ENCODE results near the gene MT1A.

Gene MT1A

DNA sequence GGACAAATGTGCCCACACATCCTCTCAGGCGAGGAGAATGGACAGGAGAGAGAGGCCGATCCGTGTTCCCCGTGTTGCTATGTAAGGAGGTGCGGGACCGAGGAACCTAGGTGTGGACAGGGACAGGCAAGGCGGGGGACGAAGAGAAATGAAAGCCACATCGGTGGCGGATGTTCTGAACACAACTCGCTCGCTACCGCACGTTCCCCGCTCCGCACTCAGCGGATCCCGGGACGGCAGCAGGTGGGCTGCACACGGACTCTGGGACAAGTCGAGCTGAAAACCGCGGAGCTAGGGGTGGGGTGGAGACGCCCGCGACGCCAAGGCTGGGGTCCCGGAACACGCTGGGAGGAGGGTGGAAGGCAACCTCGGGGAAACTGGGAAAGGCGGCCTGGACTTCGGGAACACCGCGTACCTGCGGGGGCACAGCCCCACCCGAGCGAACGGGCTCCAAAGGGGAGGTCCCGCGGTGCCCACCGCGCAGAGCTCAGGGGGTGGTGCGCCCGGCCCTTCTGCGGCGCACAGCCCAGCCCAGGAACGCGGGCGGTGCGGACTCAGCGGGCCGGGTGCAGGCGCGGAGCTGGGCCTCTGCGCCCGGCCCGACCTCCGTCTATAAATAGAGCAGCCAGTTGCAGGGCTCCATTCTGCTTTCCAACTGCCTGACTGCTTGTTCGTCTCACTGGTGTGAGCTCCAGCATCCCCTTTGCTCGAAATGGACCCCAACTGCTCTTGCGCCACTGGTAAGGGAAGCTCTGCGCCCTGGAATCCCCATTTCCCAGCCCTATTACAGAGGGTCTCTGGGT is 13.1 kb upstream of the MT1A start, which contains the start of gene MT1E:
TSS of gene MT1E (plus strand) at position 642 of the 803 bp plus-strand sequence. CDS start at position 713, 71 bp downstream.
- H3K27me3 ChIP-seq (ENCODE audit: insufficient read depth, low read length, poor library complexity), result peaks cover 15% of the 10 kb centered on the region
- no peaks in the 10 kb centered on the region for H3K79me2 ChIP-seq (ENCODE audit: insufficient read depth, low read length)
- DNase-seq, result no peak
- no peak within 1 kb of the TSS for H3K9ac ChIP-seq (ENCODE audit: low read depth, low read length)
- no peaks in the 10 kb centered on the region for H4K20me1 ChIP-seq (ENCODE audit: insufficient read depth, low read length)
- no peak within 1 kb of the TSS for H3K4me3 ChIP-seq (ENCODE audit: low read depth in 1 of 2, low read length in 2 of 2)
- H3K27ac ChIP-seq (ENCODE audit: low read length), result no peak within 1 kb of the TSS
- TF ChIP-seq EZH2 (IDR thresholded peaks at IDR 0.05; ENCODE audit: borderline replicate concordance, low read depth, low read length, severe bottlenecking), result no peak
- TF ChIP-seq, protein P1, sequence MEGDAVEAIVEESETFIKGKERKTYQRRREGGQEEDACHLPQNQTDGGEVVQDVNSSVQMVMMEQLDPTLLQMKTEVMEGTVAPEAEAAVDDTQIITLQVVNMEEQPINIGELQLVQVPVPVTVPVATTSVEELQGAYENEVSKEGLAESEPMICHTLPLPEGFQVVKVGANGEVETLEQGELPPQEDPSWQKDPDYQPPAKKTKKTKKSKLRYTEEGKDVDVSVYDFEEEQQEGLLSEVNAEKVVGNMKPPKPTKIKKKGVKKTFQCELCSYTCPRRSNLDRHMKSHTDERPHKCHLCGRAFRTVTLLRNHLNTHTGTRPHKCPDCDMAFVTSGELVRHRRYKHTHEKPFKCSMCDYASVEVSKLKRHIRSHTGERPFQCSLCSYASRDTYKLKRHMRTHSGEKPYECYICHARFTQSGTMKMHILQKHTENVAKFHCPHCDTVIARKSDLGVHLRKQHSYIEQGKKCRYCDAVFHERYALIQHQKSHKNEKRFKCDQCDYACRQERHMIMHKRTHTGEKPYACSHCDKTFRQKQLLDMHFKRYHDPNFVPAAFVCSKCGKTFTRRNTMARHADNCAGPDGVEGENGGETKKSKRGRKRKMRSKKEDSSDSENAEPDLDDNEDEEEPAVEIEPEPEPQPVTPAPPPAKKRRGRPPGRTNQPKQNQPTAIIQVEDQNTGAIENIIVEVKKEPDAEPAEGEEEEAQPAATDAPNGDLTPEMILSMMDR (IDR thresholded peaks at IDR 0.05; ENCODE audit: borderline replicate concordance, extremely low read depth, low read length, poor library complexity, severe bottlenecking), result no peak
- H3K9me3 ChIP-seq (ENCODE audit: insufficient read depth, low read length, severe bottlenecking), result no peaks in the 10 kb centered on the region
- H3K4me2 ChIP-seq (ENCODE audit: insufficient read depth, low read length), result no peak within 1 kb of the TSS
- no peak within 1 kb of the TSS for H2AFZ ChIP-seq (ENCODE audit: low read depth, low read length)
- ATAC-seq (ENCODE audit: insufficient read depth, low read depth), result no peak
- H3K4me1 ChIP-seq (ENCODE audit: insufficient read depth, low read length), result no peaks in the 10 kb centered on the region
- no peaks in the 10 kb centered on the region for H3K36me3 ChIP-seq (ENCODE audit: insufficient read depth, low read length)

- no peaks in the 10 kb centered on the region for H3K79me2 ChIP-seq (ENCODE audit: insufficient read depth, low read length)
- no peak overlapping the region for H2AFZ ChIP-seq (ENCODE audit: low read depth, low read length)
- H3K9me3 ChIP-seq (ENCODE audit: insufficient read depth, low read length, severe bottlenecking), result no peaks in the 10 kb centered on the region
- TF ChIP-seq EZH2 (IDR thresholded peaks at IDR 0.05; ENCODE audit: borderline replicate concordance, low read depth, low read length, severe bottlenecking), result no peak
- TF ChIP-seq, protein P1 (IDR thresholded peaks at IDR 0.05; ENCODE audit: borderline replicate concordance, extremely low read depth, low read length, poor library complexity, severe bottlenecking), result no peak
- H4K20me1 ChIP-seq (ENCODE audit: insufficient read depth, low read length), result no peaks in the 10 kb centered on the region
- no peak overlapping the region for H3K27ac ChIP-seq (ENCODE audit: low read length)
- DNase-seq, result no peak
- no peak overlapping the region for H3K9ac ChIP-seq (ENCODE audit: low read depth, low read length)
- ATAC-seq (ENCODE audit: insufficient read depth, low read depth), result no peak
- no peaks in the 10 kb centered on the region for H3K36me3 ChIP-seq (ENCODE audit: insufficient read depth, low read length)
- H3K27me3 ChIP-seq (ENCODE audit: insufficient read depth, low read length, poor library complexity), result peaks cover 15% of the 10 kb centered on the region
- H3K4me2 ChIP-seq (ENCODE audit: insufficient read depth, low read length), result no peak overlapping the region
- H3K4me3 ChIP-seq (ENCODE audit: low read depth in 1 of 2, low read length in 2 of 2), result no peak overlapping the region
- no peaks in the 10 kb centered on the region for H3K4me1 ChIP-seq (ENCODE audit: insufficient read depth, low read length)
Observed at GRCh38 chr16:56625943-56626654, 12.4 kb upstream of the MT1A start.

GRCh38 chr16:56626685-56627084 is 11.8 kb upstream of the MT1A start:
- H3K27me3 ChIP-seq (ENCODE audit: insufficient read depth, low read length, poor library complexity), result peaks cover 15% of the 10 kb centered on the region
- TF ChIP-seq EZH2 (IDR thresholded peaks at IDR 0.05; ENCODE audit: borderline replicate concordance, low read depth, low read length, severe bottlenecking), result no peak
- TF ChIP-seq, protein P1 (IDR thresholded peaks at IDR 0.05; ENCODE audit: borderline replicate concordance, extremely low read depth, low read length, poor library complexity, severe bottlenecking), result no peak
- no peaks in the 10 kb centered on the region for H3K4me1 ChIP-seq (ENCODE audit: insufficient read depth, low read length)
- no peak for ATAC-seq (ENCODE audit: insufficient read depth, low read depth)
- DNase-seq, result no peak
- H3K9me3 ChIP-seq (ENCODE audit: insufficient read depth, low read length, severe bottlenecking), result no peaks in the 10 kb centered on the region
- H3K79me2 ChIP-seq (ENCODE audit: insufficient read depth, low read length), result no peaks in the 10 kb centered on the region
- no peak overlapping the region for H3K4me3 ChIP-seq (ENCODE audit: low read depth in 1 of 2, low read length in 2 of 2)
- H3K36me3 ChIP-seq (ENCODE audit: insufficient read depth, low read length), result no peaks in the 10 kb centered on the region
- no peak overlapping the region for H2AFZ ChIP-seq (ENCODE audit: low read depth, low read length)
- H4K20me1 ChIP-seq (ENCODE audit: insufficient read depth, low read length), result no peaks in the 10 kb centered on the region
- no peak overlapping the region for H3K27ac ChIP-seq (ENCODE audit: low read length)
- H3K4me2 ChIP-seq (ENCODE audit: insufficient read depth, low read length), result no peak overlapping the region
- H3K9ac ChIP-seq (ENCODE audit: low read depth, low read length), result no peak overlapping the region
